ENCODE data around the gene ENOX2. TPM values are rescaled to one million over a fixed set of nuclear protein-coding genes. Genes with fewer than 3 reads are reported as not detected.

The ENOX2 gene
- total RNA-seq, 2 donors from 2014 or later, result 7.3 to 26.2 TPM

DNA sequence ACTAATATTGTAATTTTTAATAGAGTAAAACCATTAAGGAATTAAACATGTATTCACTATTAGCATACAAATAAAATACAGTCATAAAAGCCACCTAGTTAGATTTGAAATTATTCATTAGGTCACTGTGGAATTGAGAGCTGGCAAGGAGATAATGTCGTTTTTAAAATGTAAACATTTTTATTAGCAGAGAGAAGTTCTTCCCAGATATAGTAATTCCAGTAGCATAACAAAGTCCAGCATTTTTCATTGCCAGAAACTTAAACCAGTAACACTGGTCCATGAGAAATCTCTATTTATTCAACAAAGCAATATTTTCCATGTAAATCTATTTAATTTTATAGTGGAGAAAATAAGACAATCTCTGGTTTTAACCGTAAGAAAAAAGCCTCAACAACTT, 17.5 kb downstream of the ENOX2 start:
- Histone ChIP-seq H3K4me3 (ENCODE audit: low read length) (no peak overlapping the region), H3K4me1 (ENCODE audit: control insufficient read depth, insufficient read depth, low read length) (no peaks in the 10 kb centered on the region), H3K36me3 (ENCODE audit: control insufficient read depth, insufficient read depth, low read length) (no peaks in the 10 kb centered on the region), H3K27ac (ENCODE audit: low read depth, low read length) (no peak overlapping the region), H3K9ac (ENCODE audit: extremely low read depth, low read length, poor library complexity, severe bottlenecking) (no peak overlapping the region), H3K27me3 (ENCODE audit: control insufficient read depth, insufficient read depth, low read length, poor library complexity, severe bottlenecking) (no peaks in the 10 kb centered on the region), H3K9me3 (ENCODE audit: control insufficient read depth, low read length) (no peaks in the 10 kb centered on the region)
- H3K4me3 Mint-ChIP-seq, result no peak overlapping the region
- H3K4me1 Mint-ChIP-seq, result peaks cover 21% of the 10 kb centered on the region
- 92% methylated on average over 2 of the region's 2 CpGs; no CpG with 5 or more reads in 1 of the 2 experiments for WGBS, 2 experiments (ENCODE audit: insufficient coverage in 1 of 2, insufficient read length in 1 of 2)
- H3K9me3 Mint-ChIP-seq, result no peaks in the 10 kb centered on the region
- H3K36me3 Mint-ChIP-seq (ENCODE audit: low read depth), result no peaks in the 10 kb centered on the region
- TF ChIP-seq CTCF (conservative IDR thresholded peaks at IDR 0.05), result no peak
- peaks cover 2% of the 10 kb centered on the region for H3K27me3 Mint-ChIP-seq (ENCODE audit: insufficient read depth)
- H3K27ac Mint-ChIP-seq, result no peak overlapping the region
- no peak for DNase-seq

GRCh38 chrX:130884627-130885026, 18.4 kb downstream of the ENOX2 start:
- DNase-seq, result no peak
- Histone ChIP-seq H3K27me3 (ENCODE audit: control insufficient read depth, insufficient read depth, low read length, poor library complexity, severe bottlenecking) (no peaks in the 10 kb centered on the region), H3K4me1 (ENCODE audit: control insufficient read depth, insufficient read depth, low read length) (no peaks in the 10 kb centered on the region), H3K9me3 (ENCODE audit: control insufficient read depth, low read length) (no peaks in the 10 kb centered on the region), H3K4me3 (ENCODE audit: low read length) (no peak overlapping the region), H3K27ac (ENCODE audit: low read depth, low read length) (no peak overlapping the region), H3K9ac (ENCODE audit: extremely low read depth, low read length, poor library complexity, severe bottlenecking) (no peak overlapping the region), H3K36me3 (ENCODE audit: control insufficient read depth, insufficient read depth, low read length) (no peaks in the 10 kb centered on the region)
- Mint-ChIP-seq H3K27ac (no peak overlapping the region), H3K36me3 (ENCODE audit: low read depth) (no peaks in the 10 kb centered on the region), H3K4me1 (peaks cover 21% of the 10 kb centered on the region), H3K4me3 (no peak overlapping the region), H3K27me3 (ENCODE audit: insufficient read depth) (peaks cover 2% of the 10 kb centered on the region), H3K9me3 (no peaks in the 10 kb centered on the region)
- TF ChIP-seq CTCF (conservative IDR thresholded peaks at IDR 0.05), result no peak

- TF ChIP-seq CTCF (conservative IDR thresholded peaks at IDR 0.05), result no peak
- no peak overlapping the region for H3K4me3 Mint-ChIP-seq
Measured at GRCh38 chrX:130879869-130880268, 23.1 kb downstream of the ENOX2 start.

More at GRCh38 chrX:130879869-130880268, 23.1 kb downstream of the ENOX2 start:
- Mint-ChIP-seq H3K27ac (no peak overlapping the region), H3K9me3 (peaks cover 11% of the 10 kb centered on the region), H3K4me1 (peaks cover 6% of the 10 kb centered on the region), H3K36me3 (ENCODE audit: low read depth) (peaks cover 5% of the 10 kb centered on the region), H3K27me3 (ENCODE audit: insufficient read depth) (no peaks in the 10 kb centered on the region)
- Histone ChIP-seq H3K9me3 (ENCODE audit: control insufficient read depth, low read length) (no peaks in the 10 kb centered on the region), H3K4me3 (ENCODE audit: low read length) (no peak overlapping the region), H3K27ac (ENCODE audit: low read depth, low read length) (no peak overlapping the region), H3K4me1 (ENCODE audit: control insufficient read depth, insufficient read depth, low read length) (no peaks in the 10 kb centered on the region), H3K27me3 (ENCODE audit: control insufficient read depth, insufficient read depth, low read length, poor library complexity, severe bottlenecking) (no peaks in the 10 kb centered on the region), H3K9ac (ENCODE audit: extremely low read depth, low read length, poor library complexity, severe bottlenecking) (no peak overlapping the region), H3K36me3 (ENCODE audit: control insufficient read depth, insufficient read depth, low read length) (no peaks in the 10 kb centered on the region)
- DNase-seq, result no peak
- WGBS, 2 experiments (ENCODE audit: insufficient coverage in 1 of 2, insufficient read length in 1 of 2), result 73% methylated on average over 2 of the region's 2 CpGs; no CpG with 5 or more reads in 1 of the 2 experiments

Data from endodermal cell (in vitro differentiated cells).